GM21526 (cell line): Measurements from ENCODE around the gene ANKRD33B.
"Not testable (repeated sequence)": the region's sequence is repeated elsewhere in the genome, so short reads cannot be mapped to it uniquely, and the experiment has no call there.

Experiments used
- ATAC-seq: cut with Tn5 transposase; IDR thresholded peaks from one replicate; pipeline ENCODE4 v1.9.1; 2021; ENCODE audit warnings: moderate library complexity; ENCODE audit not compliant: unreplicated experiment, low FRiP score

Gene ANKRD33B

GRCh38 chr5:10563945-10564837 is at the start of gene ANKRD33B:
Gene ANKRD33B (plus strand): TSS chr5:10564070. CDS start chr5:10564468, 398 bp downstream.
- ATAC-seq: peak; percentile 50

GRCh38 chr5:10514572-10514971 is 49.3 kb upstream of the ANKRD33B start:
- ATAC-seq: not testable (repeated sequence)

- ATAC-seq: no peak
Measured at GRCh38 chr5:10515492-10515891, 48.4 kb upstream of the ANKRD33B start.

GRCh38 chr5:10518347-10518746 is 45.5 kb upstream of the ANKRD33B start:
- ATAC-seq: no peak

GRCh38 chr5:10519729-10520128 is 44.1 kb upstream of the ANKRD33B start:
- no peak for ATAC-seq

- ATAC-seq: no peak
Measured at GRCh38 chr5:10520706-10521105, 43.2 kb upstream of the ANKRD33B start.

- no peak for ATAC-seq
Measured at GRCh38 chr5:10521466-10522223, 42.2 kb upstream of the ANKRD33B start.

- no peak for ATAC-seq
Measured at GRCh38 chr5:10522224-10522611, 41.7 kb upstream of the ANKRD33B start.

GRCh38 chr5:10524376-10525123 is 39.3 kb upstream of the ANKRD33B start:
- no peak for ATAC-seq

- ATAC-seq: no peak
Measured at GRCh38 chr5:10525124-10525495, 38.8 kb upstream of the ANKRD33B start.

GRCh38 chr5:10527281-10527950 is 36.5 kb upstream of the ANKRD33B start:
- ATAC-seq: no peak

- ATAC-seq: no peak
Measured at GRCh38 chr5:10528056-10528816, 35.6 kb upstream of the ANKRD33B start.

GRCh38 chr5:10528827-10529226 is 35.0 kb upstream of the ANKRD33B start:
- ATAC-seq: no peak

GRCh38 chr5:10530601-10531320 is 33.1 kb upstream of the ANKRD33B start:
- no peak for ATAC-seq

GRCh38 chr5:10532421-10532820 is 31.4 kb upstream of the ANKRD33B start:
- ATAC-seq: no peak

GRCh38 chr5:10533226-10533625 is 30.6 kb upstream of the ANKRD33B start:
- no peak for ATAC-seq

GRCh38 chr5:10534561-10535530 is 29.0 kb upstream of the ANKRD33B start:
- ATAC-seq: no peak

GRCh38 chr5:10536511-10536910 is 27.4 kb upstream of the ANKRD33B start:
- no peak for ATAC-seq
